IPS-20b (cell line): ENCODE results near the gene ITPR2.
"Not testable (repeated sequence)": the region's sequence is repeated elsewhere in the genome, so short reads cannot be mapped to it uniquely, and the experiment has no call there.

ENCODE experiments used
- H3K27ac ChIP-seq: one replicate; pipeline ENCODE4 v1.5.1; 2013; ENCODE audit warnings: low read length
- H3K27me3 ChIP-seq: 2 replicates; pipeline ENCODE4 v1.6.1; 2013; ENCODE audit warnings: mild to moderate bottlenecking, low read length, inconsistent platforms; ENCODE audit not compliant: insufficient read depth
- H3K36me3 ChIP-seq: 2 replicates; pipeline ENCODE4 v1.6.1; 2013; ENCODE audit warnings: low read depth, mild to moderate bottlenecking, inconsistent platforms, low read length, moderate library complexity; ENCODE audit not compliant: insufficient read depth
- H3K4me1 ChIP-seq: 2 replicates; pipeline ENCODE4 v1.6.1; 2013; ENCODE audit warnings: mild to moderate bottlenecking, control low read depth, inconsistent platforms, low read length, moderate library complexity; ENCODE audit not compliant: insufficient read depth
- H3K4me3 ChIP-seq: 2 replicates; pipeline ENCODE4 v1.5.1; 2013; ENCODE audit warnings: mild to moderate bottlenecking, low read length, inconsistent platforms
- H3K9ac ChIP-seq: 2 replicates; pipeline ENCODE4 v1.6.1; 2013; ENCODE audit warnings: low read depth, mild to moderate bottlenecking, inconsistent platforms, low read length, moderate library complexity
- H3K9me3 ChIP-seq: 2 replicates; pipeline ENCODE4 v1.6.1; 2013; ENCODE audit warnings: mild to moderate bottlenecking, low read depth, low read length, inconsistent platforms; ENCODE audit not compliant: insufficient read depth

The ITPR2 gene

GRCh38 chr12:26780656-26781055 lies 52.3 kb downstream of the ITPR2 start:
- H3K27me3 ChIP-seq, H3K4me3 ChIP-seq, H3K4me1 ChIP-seq, H3K36me3 ChIP-seq, H3K9ac ChIP-seq, H3K27ac ChIP-seq: not testable (repeated sequence)
- peaks cover 16% of the 10 kb centered on the region for H3K9me3 ChIP-seq

GRCh38 chr12:26778173-26778775 lies 54.7 kb downstream of the ITPR2 start:
- not testable (repeated sequence) for H3K27ac ChIP-seq, H3K4me3 ChIP-seq
- peaks cover 16% of the 10 kb centered on the region; the same call in 1 of the 2 replicates for H3K9me3 ChIP-seq

DNA sequence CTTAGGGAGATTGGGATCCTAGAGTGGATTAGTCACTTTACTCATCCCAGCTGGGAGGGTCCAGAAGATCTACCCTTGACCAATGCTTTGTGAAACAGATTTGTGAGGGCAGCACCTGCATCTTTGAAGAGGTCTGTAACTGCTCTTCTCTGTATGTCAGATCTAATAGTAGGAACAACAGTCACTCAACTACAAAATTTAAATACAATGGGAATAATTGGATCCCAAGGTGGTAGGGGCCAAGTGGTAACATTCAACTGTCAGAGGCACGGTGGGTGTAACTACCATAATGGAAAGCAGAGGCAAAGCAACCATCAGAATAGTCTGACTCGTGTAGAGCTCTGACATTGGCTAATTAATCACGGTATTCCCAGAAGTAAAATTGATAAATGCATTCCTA lies 55.8 kb downstream of the ITPR2 start:
- Histone ChIP-seq H3K27ac (no peak overlapping the region), H3K27me3 (no peaks in the 10 kb centered on the region), H3K9me3 (peaks cover 16% of the 10 kb centered on the region; the same call in 1 of the 2 replicates), H3K36me3 (no peaks in the 10 kb centered on the region; the same call in 1 of the 2 replicates), H3K4me1 (no peaks in the 10 kb centered on the region), H3K9ac (no peak overlapping the region), H3K4me3 (no peak overlapping the region)

More at GRCh38 chr12:26778173-26778775, 54.7 kb downstream of the ITPR2 start:
- not testable (repeated sequence) for H3K36me3 ChIP-seq, H3K27me3 ChIP-seq, H3K9ac ChIP-seq, H3K4me1 ChIP-seq

DNA sequence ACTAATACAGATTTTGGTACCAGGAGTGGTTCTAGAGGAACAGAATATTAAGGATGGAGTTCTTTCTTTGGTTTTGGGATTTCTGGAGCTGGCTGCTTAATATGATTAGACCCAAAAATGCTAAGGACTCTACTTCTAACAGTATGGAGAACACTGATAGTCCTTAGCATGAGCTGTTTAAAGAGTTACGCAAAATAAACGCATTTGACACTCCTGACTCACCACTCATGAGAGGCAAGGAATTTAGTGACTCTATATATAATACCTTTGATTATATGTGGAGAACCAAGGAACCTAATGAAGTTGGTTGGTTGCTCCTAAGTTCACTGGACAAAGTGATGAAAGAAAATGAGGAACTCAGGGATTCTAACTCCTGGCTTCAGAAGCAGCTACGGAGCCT lies 57.0 kb downstream of the ITPR2 start:
- H3K4me3 ChIP-seq, H3K36me3 ChIP-seq, H3K9ac ChIP-seq, H3K27me3 ChIP-seq, H3K27ac ChIP-seq, H3K4me1 ChIP-seq: not testable (repeated sequence)
- H3K9me3 ChIP-seq = peaks cover 16% of the 10 kb centered on the region; the same call in 1 of the 2 replicates

DNA sequence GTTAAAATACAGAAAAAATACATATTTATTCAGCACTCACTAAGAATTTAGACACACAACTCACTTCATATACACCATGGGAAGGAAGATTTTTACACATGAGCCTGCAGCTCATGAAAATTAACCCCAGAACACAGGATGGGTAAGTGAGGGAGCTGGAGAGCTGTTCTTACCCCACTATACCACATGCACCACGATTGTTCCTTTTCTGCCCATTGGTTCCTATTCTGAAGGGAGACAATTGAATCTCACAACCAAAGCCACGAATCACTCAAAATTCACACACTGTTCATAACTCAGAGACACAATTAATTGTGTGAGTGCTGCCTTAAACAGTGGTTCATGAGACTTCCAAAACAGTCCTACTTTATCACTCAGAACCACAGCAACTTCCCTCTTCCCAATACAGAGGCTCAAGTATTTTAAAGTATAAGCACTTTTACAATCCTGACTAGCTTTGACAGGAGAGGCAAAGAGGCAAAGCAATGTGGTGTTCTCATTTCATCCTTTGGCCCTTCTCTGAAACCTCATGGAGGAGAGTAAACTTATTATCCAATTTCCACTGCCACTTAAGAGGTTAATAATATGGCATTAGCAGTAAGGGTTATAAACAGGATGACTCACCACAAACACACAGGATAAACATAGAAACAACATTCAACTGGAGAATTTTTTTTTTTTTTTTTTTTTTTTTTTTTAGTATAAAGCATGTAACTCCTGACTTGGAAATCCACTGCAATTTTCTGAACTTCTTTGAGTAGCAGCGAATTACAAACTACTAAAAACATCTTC lies 59.5 kb downstream of the ITPR2 start:
- H3K9ac ChIP-seq = no peak overlapping the region
- no peak overlapping the region for H3K4me3 ChIP-seq
- no peak overlapping the region for H3K27ac ChIP-seq
- no peaks in the 10 kb centered on the region for H3K4me1 ChIP-seq
- H3K9me3 ChIP-seq = peaks cover 16% of the 10 kb centered on the region; the same call in 1 of the 2 replicates
- no peaks in the 10 kb centered on the region; the same call in 1 of the 2 replicates for H3K36me3 ChIP-seq
- no peaks in the 10 kb centered on the region for H3K27me3 ChIP-seq

- Histone ChIP-seq H3K9me3 (peaks cover 6% of the 10 kb centered on the region; the same call in 1 of the 2 replicates), H3K36me3 (no peaks in the 10 kb centered on the region), H3K4me1 (no peaks in the 10 kb centered on the region), H3K9ac (no peak overlapping the region), H3K27me3 (no peaks in the 10 kb centered on the region), H3K27ac (no peak overlapping the region), H3K4me3 (no peak overlapping the region)
Measured at GRCh38 chr12:26771861-26772260, 61.1 kb downstream of the ITPR2 start.

- H3K9ac ChIP-seq = no peak overlapping the region
- no peak overlapping the region for H3K27ac ChIP-seq
- H3K4me3 ChIP-seq = no peak overlapping the region
- no peaks in the 10 kb centered on the region for H3K36me3 ChIP-seq
- H3K27me3 ChIP-seq = no peaks in the 10 kb centered on the region
- H3K4me1 ChIP-seq = no peaks in the 10 kb centered on the region
- no peaks in the 10 kb centered on the region for H3K9me3 ChIP-seq
Measured at GRCh38 chr12:26770239-26771070, 62.5 kb downstream of the ITPR2 start.

DNA sequence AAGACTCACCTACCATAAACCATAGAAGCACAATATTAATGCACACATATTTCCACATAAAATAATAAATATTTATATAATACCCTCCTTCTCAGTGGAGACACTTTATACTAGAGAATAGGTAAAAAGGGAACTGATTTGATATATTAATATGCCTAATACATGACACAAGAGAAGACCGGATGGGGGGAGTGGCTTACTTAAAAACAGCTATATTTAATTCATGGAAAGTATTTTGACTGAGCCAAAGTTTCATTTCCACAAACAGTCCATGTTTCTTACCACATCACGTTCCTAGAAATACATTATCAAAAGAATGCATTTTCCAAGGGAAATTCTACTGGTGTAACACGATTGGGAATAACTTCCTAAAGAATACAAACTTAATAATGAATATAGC lies 63.4 kb downstream of the ITPR2 start:
- no peak overlapping the region for H3K9ac ChIP-seq
- H3K36me3 ChIP-seq = no peaks in the 10 kb centered on the region
- H3K27ac ChIP-seq = no peak overlapping the region
- no peaks in the 10 kb centered on the region for H3K27me3 ChIP-seq
- H3K4me1 ChIP-seq = no peaks in the 10 kb centered on the region
- no peaks in the 10 kb centered on the region for H3K9me3 ChIP-seq
- H3K4me3 ChIP-seq = no peak overlapping the region

DNA sequence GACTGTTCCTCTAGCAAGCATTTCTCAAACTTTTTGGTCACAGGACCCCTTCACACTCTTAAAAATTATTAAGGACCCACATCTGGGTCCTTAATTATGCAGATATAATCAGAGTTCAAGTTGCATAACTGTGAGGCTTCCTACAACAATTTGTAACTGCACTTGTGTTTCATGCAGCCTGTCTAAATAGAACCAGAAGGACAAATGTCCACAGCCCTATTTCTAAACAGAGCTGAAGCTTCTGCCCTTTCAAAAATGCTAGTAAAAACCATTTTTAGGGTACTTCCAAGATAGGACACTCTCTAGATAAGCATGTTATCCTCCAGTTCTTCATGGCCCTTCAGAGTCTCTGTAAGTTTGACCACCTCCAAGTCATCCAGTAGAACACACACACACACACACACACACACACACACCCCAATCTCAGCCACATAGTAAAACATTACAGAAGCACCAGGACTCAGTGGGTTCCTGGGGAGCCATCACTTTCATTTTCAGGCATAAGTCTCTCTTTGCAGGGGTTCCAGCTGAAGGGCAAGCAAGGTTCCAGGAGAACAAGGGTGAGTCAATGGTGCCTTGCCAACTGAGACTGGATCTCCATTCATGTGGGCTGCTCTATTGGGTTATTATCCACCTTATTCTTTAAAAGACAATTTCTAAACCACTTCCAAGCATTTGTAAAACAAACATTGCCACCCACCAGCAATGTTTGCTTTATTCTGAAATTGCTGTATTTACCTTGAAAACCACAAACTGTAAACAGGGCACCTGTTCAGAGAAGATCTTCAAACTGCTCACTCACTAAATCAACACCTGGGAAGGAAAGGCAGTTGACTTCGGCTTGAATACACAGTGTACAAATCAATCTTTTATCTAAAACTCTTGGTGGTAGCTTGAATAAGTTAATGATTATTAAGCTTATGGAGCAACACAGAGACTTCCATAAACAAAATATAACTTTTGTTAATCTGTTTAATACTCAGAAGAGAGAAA lies 64.1 kb downstream of the ITPR2 start:
- no peaks in the 10 kb centered on the region for H3K4me1 ChIP-seq
- H3K9me3 ChIP-seq = no peaks in the 10 kb centered on the region
- H3K36me3 ChIP-seq = no peaks in the 10 kb centered on the region
- H3K27ac ChIP-seq = no peak overlapping the region
- H3K4me3 ChIP-seq = no peak overlapping the region
- H3K9ac ChIP-seq = no peak overlapping the region
- no peaks in the 10 kb centered on the region for H3K27me3 ChIP-seq

DNA sequence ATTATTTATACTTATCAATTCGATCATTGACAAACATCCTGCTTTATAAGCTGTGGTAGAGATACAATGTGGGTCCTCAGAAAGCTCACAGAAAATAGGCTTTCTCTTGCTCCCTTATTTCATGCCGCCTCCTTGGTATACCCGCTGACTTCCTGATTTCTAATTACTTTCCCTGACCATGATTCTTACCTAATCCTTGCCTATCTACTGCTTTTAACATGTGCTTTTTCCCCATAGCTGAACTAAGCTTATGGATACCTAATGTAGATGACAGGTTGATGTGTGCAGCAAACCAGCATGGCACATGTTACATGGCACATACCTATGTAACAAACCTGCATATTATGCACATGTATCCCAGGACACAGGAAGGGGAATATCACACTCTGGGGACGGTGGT lies 65.1 kb downstream of the ITPR2 start:
- Histone ChIP-seq H3K27me3 (no peaks in the 10 kb centered on the region), H3K36me3 (no peaks in the 10 kb centered on the region), H3K9me3 (no peaks in the 10 kb centered on the region), H3K4me1 (no peaks in the 10 kb centered on the region), H3K9ac (no peak overlapping the region), H3K27ac (no peak overlapping the region), H3K4me3 (no peak overlapping the region)

GRCh38 chr12:26767116-26767515 lies 65.9 kb downstream of the ITPR2 start:
- H3K9ac ChIP-seq = no peak overlapping the region
- H3K9me3 ChIP-seq = peaks cover 4% of the 10 kb centered on the region
- H3K4me3 ChIP-seq = no peak overlapping the region
- H3K36me3 ChIP-seq = peaks cover 3% of the 10 kb centered on the region; the same call in 1 of the 2 replicates
- H3K27ac ChIP-seq = no peak overlapping the region
- no peaks in the 10 kb centered on the region for H3K4me1 ChIP-seq
- no peaks in the 10 kb centered on the region for H3K27me3 ChIP-seq
